SK-N-SH (cell line): ENCODE measurements around the gene DLG4. TPM values are rescaled to one million over a fixed set of nuclear protein-coding genes. Genes with fewer than 3 reads are reported as not detected.

Source experiments
- CTCF ChIA-PET: fragments of 300-600, 350-600 bp; formaldehyde crosslinking; extraction: SDS; loops from one replicate; lab custom pipeline; 2021; lab: Yijun Ruan, JAX
- POLR2A ChIA-PET: fragments of 350-600 bp; sonication (Branson Sonifier 250); formaldehyde crosslinking; extraction: SDS; loops from one replicate; lab custom pipeline; 2020; ENCODE audit warnings: antibody characterized with exemption, inconsistent platforms; lab: Yijun Ruan, JAX
- DNase-seq: peaks from one replicate; pipeline ENCODE4 v3.0.0; 2012
- H2AFZ ChIP-seq: fragments of 200-600 bp; sonication (generic); 2 replicates; pipeline ENCODE4 v1.8.1; 2016; ENCODE audit warnings: antibody characterized with exemption, mild to moderate bottlenecking, low read depth
- H3F3A ChIP-seq: fragments of 200-600 bp; sonication (generic); replicated peaks from 2 replicates; pipeline ENCODE3; 2016; ENCODE audit warnings: antibody characterized with exemption, mild to moderate bottlenecking; ENCODE audit not compliant: insufficient read depth
- H3K27ac ChIP-seq, 2 experiments: fragments of 200-500 bp in 1 of 2; fragments of 200-600 bp in 1 of 2; sonication (Bioruptor generic) in 1 of 2; sonication (generic), shearing (Covaris generic) in 1 of 2; 2 replicates each; pipeline versions ENCODE4 v1.5.1 to v1.6.1; 2014 to 2016; ENCODE audit warnings: low read depth in 2 of 2, inconsistent platforms in 1 of 2, low read length in 1 of 2, mild to moderate bottlenecking in 1 of 2, mixed read lengths in 1 of 2
- H3K27me3 ChIP-seq: fragments of 200-600 bp; sonication (generic), shearing (Covaris generic); 2 replicates; pipeline ENCODE4 v1.6.1; 2016; ENCODE audit warnings: mixed run types; ENCODE audit not compliant: insufficient read depth
- H3K36me3 ChIP-seq, 2 experiments: fragments of 200-500 bp in 1 of 2; fragments of 200-600 bp in 1 of 2; sonication (Bioruptor generic) in 1 of 2; sonication (generic) in 1 of 2; replicated peaks in 1 of 2; 2 replicates each; pipeline versions ENCODE3 to v1.5.1; 2014 to 2016; ENCODE audit warnings: low read length in 1 of 2, mild to moderate bottlenecking in 1 of 2; ENCODE audit not compliant: insufficient read depth in 2 of 2, control insufficient read depth in 1 of 2
- H3K4me1 ChIP-seq, 2 experiments: fragments of 200-500 bp in 1 of 2; fragments of 200-600 bp in 1 of 2; sonication (Bioruptor generic) in 1 of 2; sonication (generic), shearing (Covaris generic) in 1 of 2; 2 replicates each; pipeline versions ENCODE4 v1.5.1 to v1.6.1; 2014 to 2016; ENCODE audit warnings: low read depth in 1 of 2, low read length in 1 of 2, mixed run types in 1 of 2; ENCODE audit not compliant: insufficient read depth in 2 of 2, control insufficient read depth in 1 of 2
- H3K4me2 ChIP-seq: fragments of 200-600 bp; sonication (generic), shearing (Covaris generic); 2 replicates; pipeline ENCODE4 v1.6.1; 2017; ENCODE audit warnings: mixed run types
- H3K4me3 ChIP-seq, 2 experiments: fragments of 200-500 bp in 1 of 2; fragments of 200-600 bp in 1 of 2; sonication (Bioruptor generic) in 1 of 2; sonication (generic), shearing (Covaris generic) in 1 of 2; 2 replicates each; pipeline versions ENCODE4 v1.5.1 to v1.8.1; 2014 to 2016; ENCODE audit warnings: low read depth in 2 of 2, inconsistent platforms in 1 of 2, low read length in 1 of 2, mild to moderate bottlenecking in 1 of 2, mixed read lengths in 1 of 2, moderate library complexity in 1 of 2
- H3K79me2 ChIP-seq: fragments of 200-600 bp; sonication (generic); 2 replicates; pipeline ENCODE4 v1.8.1; 2017; ENCODE audit warnings: mild to moderate bottlenecking; ENCODE audit not compliant: insufficient read depth
- H3K9ac ChIP-seq: fragments of 200-600 bp; sonication (generic); 2 replicates; pipeline ENCODE4 v1.6.1; 2017; ENCODE audit warnings: mixed run types
- H3K9me2 ChIP-seq: fragments of 200-600 bp; sonication (generic); 2 replicates; pipeline ENCODE4 v1.6.1; 2017; ENCODE audit warnings: mixed run types
- H3K9me3 ChIP-seq: fragments of 200-600 bp; sonication (generic); 2 replicates; pipeline ENCODE4 v1.6.1; 2017; ENCODE audit warnings: mixed run types, mild to moderate bottlenecking, moderate library complexity
- H4K20me1 ChIP-seq: fragments of 200-600 bp; sonication (generic); 2 replicates; pipeline ENCODE4 v1.6.1; 2017; ENCODE audit warnings: mild to moderate bottlenecking, mixed run types; ENCODE audit not compliant: insufficient read depth
- CTCF ChIP-seq: fragments of 200-600 bp; sonication (generic); IDR thresholded peaks from 2 replicates; pipeline ENCODE4 v1.6.1; 2017; ENCODE audit warnings: antibody characterized with exemption, mild to moderate bottlenecking, moderate library complexity
- EP300 ChIP-seq, 2 experiments: IDR thresholded peaks; 2 replicates each; pipeline versions ENCODE4 v1.4.0 to v1.6.1; 2012; ENCODE audit warnings: borderline replicate concordance in 1 of 2, low read depth in 1 of 2, low read length in 1 of 2
- FOXM1 ChIP-seq: IDR thresholded peaks from 2 replicates; pipeline ENCODE4 v1.4.0; 2012; ENCODE audit warnings: low read depth, mild to moderate bottlenecking
- GABPA ChIP-seq: IDR thresholded peaks from 2 replicates; pipeline ENCODE4 v1.4.0; 2012; ENCODE audit warnings: low read depth, mild to moderate bottlenecking
- PBX3 ChIP-seq: IDR thresholded peaks from 2 replicates; pipeline ENCODE4; 2012
- POLR2AphosphoS5 ChIP-seq: IDR thresholded peaks from 2 replicates; pipeline ENCODE4 v1.6.1; 2012; ENCODE audit warnings: low read depth, low read length
- SMC3 ChIP-seq: IDR thresholded peaks from 2 replicates; pipeline ENCODE4 v1.6.1; 2012; ENCODE audit warnings: low read depth, low read length, improper control_type of control experiment
- WGBS: methylation state at CpG from one replicate; pipeline ENCODE4 v1.1.6; 2017; ENCODE audit warnings: low lambda C conversion rate; 5-methylcytosine and 5-hydroxymethylcytosine counted together
- polyA plus RNA-seq, 3 experiments: library from polyadenylated mRNA; depleted of rRNA; stranded (reverse); fragments of >200 nt; gene quantifications; 2 replicates each; pipeline ENCODE4 v1.2.3, GENCODE V29; 2012

The DLG4 gene
- polyA plus RNA-seq, 1 of the 3 experiments (the other 2 are of a cell fraction): 30.5 TPM

- TF ChIP-seq CTCF (no peak), FOXM1 (no peak)
Measured at GRCh38 chr17:7222972-7223292, 3.3 kb upstream of the DLG4 start (continued).

GRCh38 chr17:7222093-7222971 lies 2.7 kb upstream of the DLG4 start:
- TF ChIP-seq GABPA (no peak), EP300 (IDR thresholded peaks at IDR 0.05; ENCODE audit: borderline replicate concordance in 1 of 2, low read depth in 1 of 2, low read length in 1 of 2) (no peak), POLR2AphosphoS5 (0 out of 2 replicates have a peak, but pooled peaks have one; percentile 5), FOXM1 (no peak), SMC3 (no peak), PBX3 (0 out of 2 replicates have a peak, but pooled peaks have one; percentile 3)
- TF ChIP-seq, all 33 proteins: peak for 2
- Histone ChIP-seq H3K9me3 (no peaks in the 10 kb centered on the region), H3K36me3 (peaks cover 28 to 51% of the 10 kb centered on the region in 2 experiments), H3K4me3 (no peak overlapping the region), H3K27ac (peak overlapping the region in 1 of 2 experiments; percentile 9; a peak in 1 of 4 replicates), H3K79me2 (peaks cover 26% of the 10 kb centered on the region), H3K4me2 (peak overlapping the region; percentile 100; the same call in 1 of the 2 replicates), H3F3A (peaks cover 39% of the 10 kb centered on the region), H3K4me1 (peaks cover 16 to 35% of the 10 kb centered on the region in 2 experiments; a peak in 2 of 4 replicates), H2AFZ (no peak overlapping the region), H3K9ac (no peak overlapping the region), H3K9me2 (no peaks in the 10 kb centered on the region), H3K27me3 (no peaks in the 10 kb centered on the region), H4K20me1 (no peaks in the 10 kb centered on the region; the same call in 1 of the 2 replicates)
- ChIA-PET CTCF (interaction anchor here (0.6 to 4.3 kb wide), 6 partner anchors 8 to 176 kb away, joined by 3 to 29 read pairs (median 9); partner anchors contain the start of genes DVL2 and PHF23), POLR2A (interaction anchor here (1.0 to 4.9 kb wide), 4 partner anchors 10 to 29 kb away, joined by 4 to 27 read pairs (median 8); partner anchors contain the start of genes CTDNEP1, DVL2 and ELP5)
- 88% methylated on average over 12 of the region's 15 CpGs for WGBS
- no peak for DNase-seq
